Stimulated activated CD4-positive, alpha-beta T cell treated with anti-CD3 and anti-CD28 coated beads, Interleukin-15, amount 100 ng/mL, for 24 hours (primary cell): Measurements from ENCODE around the gene ERICH6B.
"Not testable (repeated sequence)": the region's sequence is repeated elsewhere in the genome, so short reads cannot be mapped to it uniquely, and the experiment has no call there.

ENCODE experiments used
- DNase-seq: peaks from one replicate; pipeline ENCODE4 v3.0.0-alpha.2; 2020

The ERICH6B gene

DNA sequence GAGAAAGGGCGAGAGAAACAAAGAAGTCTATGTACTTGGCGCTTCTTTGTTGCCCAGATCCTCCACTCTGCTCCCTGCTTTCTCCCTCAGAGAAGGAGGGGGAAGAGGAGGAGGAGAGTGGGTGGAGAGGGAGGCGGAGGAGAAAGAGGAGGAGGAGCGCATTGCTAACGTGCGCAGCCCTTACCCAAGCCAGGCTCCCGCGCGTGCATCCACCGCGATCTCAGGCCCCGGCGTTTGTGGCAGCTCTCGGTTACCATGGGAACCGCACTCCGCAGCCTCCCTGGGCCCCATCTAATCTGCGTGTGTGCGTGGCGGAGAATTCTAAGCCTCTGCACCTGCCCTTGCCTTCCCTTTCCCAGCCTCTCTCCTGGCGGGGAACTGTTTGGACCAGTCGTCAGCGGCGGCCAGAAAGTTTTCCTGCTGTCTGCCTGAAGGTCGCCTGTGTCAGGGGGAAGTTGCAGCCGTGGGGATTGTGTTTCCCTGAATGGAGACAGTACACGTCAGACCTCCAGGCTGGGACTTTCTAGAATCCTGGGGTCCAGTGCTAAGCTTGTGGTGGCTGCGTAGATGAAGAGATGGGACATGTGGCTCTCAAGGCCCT lies at the start of gene ERICH6B:
Gene ERICH6B, minus strand, starts transcription at position 239 of the 601 bp plus-strand sequence. CDS start 18,734 bp downstream, outside the sequence.
- peak; percentile 27 for DNase-seq

DNA sequence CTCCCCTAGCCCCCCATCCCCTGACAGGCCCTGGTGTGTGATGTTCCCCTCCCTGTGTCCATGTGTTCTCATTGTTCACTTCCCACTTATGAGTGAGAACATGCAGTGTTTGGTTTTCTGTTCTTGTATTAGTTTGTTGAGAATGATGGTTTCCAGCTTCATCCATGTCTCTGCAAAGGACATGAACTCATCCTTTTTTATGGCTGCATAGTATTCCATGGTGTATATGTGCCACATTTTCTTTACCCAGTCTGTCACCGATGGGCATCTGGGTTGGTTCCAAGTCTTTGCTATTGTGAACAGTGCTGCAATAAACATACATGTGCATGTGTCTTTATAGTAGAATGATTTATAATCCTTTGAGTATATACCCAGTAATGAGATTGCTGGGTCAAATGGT lies 47.4 kb upstream of the ERICH6B start:
- DNase-seq, result not testable (repeated sequence)

DNA sequence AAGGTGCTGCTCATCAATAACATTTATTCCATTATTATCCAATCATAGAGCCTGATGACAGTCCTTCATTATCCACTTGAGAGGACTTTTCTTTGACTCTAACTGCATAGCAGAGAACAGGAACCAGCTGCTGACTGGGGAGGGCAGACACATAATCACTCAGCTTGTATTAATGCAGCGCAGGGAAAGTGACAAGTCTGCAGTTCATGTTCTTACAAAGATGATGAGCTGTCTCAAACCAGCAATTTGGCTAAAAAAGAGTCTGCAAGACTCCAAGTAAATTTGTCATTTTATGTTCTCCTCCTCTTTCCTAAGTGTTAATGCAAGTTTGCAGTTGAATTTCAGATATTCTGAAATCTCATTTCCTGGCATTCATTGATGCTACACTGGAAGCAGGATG lies 46.6 kb upstream of the ERICH6B start:
- no peak for DNase-seq

GRCh38 chr13:45660458-45660857 lies 44.9 kb upstream of the ERICH6B start:
- DNase-seq, result not testable (repeated sequence)

DNA sequence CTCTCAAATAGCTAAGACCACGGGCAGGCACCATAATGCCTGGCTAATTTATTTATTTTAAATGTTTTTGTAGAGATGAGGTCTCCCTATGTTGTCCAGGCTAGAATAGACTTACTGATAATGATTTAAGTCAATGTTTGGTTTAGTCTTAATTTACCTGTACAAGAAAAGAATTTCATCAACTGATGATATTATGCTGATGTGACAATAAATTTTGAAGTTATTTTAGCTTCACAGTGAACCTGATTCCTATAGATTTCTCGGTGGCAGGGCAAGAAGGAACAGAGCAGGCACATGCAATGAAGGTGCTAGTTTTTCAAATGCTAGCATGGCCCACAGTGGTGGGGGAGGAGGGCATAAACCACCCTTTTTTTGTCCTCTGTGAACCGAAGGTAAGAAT lies 44.0 kb upstream of the ERICH6B start:
- DNase-seq, result no peak

- no peak for DNase-seq
These were observed 43.2 kb upstream of the ERICH6B start for GRCh38 chr13:45658586-45659235.

- no peak for DNase-seq
These were observed 39.3 kb upstream of the ERICH6B start for GRCh38 chr13:45654633-45655349.

DNA sequence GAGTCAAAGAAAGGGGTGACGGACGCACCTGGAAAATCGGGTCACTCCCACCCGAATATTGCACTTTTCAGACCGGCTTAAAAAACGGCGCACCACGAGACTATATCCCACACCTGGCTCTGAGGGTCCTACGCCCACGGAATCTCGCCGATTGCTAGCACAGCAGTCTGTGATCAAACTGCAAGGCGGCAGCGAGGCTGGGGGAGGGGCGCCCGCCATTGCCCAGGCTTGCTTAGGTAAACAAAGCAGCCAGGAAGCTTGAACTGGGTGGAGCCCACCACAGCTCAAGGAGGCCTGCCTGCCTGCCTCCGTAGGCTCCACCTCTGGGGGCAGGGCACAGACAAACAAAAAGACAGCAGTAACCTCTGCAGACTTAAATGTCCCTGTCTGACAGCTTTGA lies 29.7 kb upstream of the ERICH6B start:
- not testable (repeated sequence) for DNase-seq

DNA sequence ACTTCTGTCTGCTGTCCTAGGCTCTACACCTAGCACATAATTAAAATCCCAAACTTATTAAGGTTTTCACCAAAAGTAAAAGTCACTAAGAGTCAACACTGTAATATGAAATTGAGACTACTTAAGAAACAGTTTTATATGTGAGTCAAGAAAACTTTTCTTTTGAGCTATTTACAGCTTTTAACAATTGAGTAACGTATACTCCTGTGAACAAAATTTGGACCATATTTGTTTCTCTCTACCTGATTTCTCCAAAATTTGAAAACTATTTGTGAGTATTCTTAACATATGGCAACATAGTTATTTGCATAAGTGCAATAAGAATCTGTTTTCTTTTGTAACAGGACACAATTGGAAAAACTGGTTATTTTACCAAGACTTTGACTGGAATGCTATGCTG lies 26.6 kb upstream of the ERICH6B start:
- DNase-seq, result not testable (repeated sequence)

GRCh38 chr13:45635291-45635690 lies 19.8 kb upstream of the ERICH6B start:
- DNase-seq, result not testable (repeated sequence)

DNA sequence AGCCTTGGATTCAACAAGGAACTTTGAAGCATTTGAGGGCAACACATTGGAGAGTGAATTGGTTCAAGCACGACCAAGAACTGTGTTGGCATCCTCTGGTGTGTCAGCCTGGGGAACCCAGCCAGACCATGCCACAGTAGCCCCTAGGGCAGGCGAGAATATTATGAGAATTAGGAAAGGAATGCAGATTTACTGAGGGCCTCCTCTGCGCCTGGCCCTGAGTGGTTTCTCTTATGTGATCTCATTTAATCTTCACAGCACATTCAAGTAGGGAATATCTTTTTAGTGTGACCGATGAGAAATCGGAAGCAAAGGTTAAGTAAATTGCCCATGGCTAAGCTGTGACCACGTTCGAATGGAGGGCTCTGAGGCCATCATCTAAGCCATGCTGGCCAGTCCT lies 15.3 kb upstream of the ERICH6B start:
- DNase-seq, result no peak

GRCh38 chr13:45629940-45630339 lies 14.4 kb upstream of the ERICH6B start:
- DNase-seq, result no peak

- DNase-seq, result no peak
These were observed 12.6 kb upstream of the ERICH6B start for GRCh38 chr13:45628094-45628493.

- no peak for DNase-seq
These were observed 12.1 kb upstream of the ERICH6B start for GRCh38 chr13:45627656-45628055.

GRCh38 chr13:45626731-45627374 lies 11.3 kb upstream of the ERICH6B start:
- no peak for DNase-seq

- no peak for DNase-seq
These were observed 8.1 kb upstream of the ERICH6B start for GRCh38 chr13:45623516-45624090.

DNA sequence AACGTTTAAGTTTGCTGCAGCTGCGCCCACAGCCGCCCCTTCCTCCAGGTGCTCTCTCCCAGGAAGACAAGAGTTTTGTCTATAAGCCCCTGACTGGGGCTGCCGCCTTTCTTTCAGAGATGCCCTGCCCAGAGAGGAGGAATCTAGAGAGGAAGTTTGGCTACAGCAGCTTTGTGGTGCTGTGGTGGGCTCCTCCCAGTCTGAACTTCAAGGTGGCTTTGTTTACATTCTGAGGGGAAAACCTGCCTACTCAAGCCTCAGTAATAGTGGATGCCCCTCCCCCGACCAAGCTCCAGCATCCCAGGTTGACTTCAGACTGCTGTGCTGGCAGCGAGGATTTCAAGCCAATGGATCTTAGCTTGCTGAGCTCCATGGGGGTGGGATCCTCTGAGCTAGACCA lies 6.4 kb upstream of the ERICH6B start:
- DNase-seq, result no peak

GRCh38 chr13:45607931-45608330 lies 7.6 kb downstream of the ERICH6B start:
- DNase-seq, result no peak

GRCh38 chr13:45604892-45605291 lies 10.6 kb downstream of the ERICH6B start:
- no peak for DNase-seq

- no peak for DNase-seq
These were observed 12.2 kb downstream of the ERICH6B start for GRCh38 chr13:45603338-45603737.

- DNase-seq, result no peak
These were observed 13.1 kb downstream of the ERICH6B start for GRCh38 chr13:45602183-45603170.

- DNase-seq, result no peak
These were observed 13.9 kb downstream of the ERICH6B start for GRCh38 chr13:45601680-45602079.
